ENCODE measurements around the gene MAP3K8. TPM values are rescaled to one million over a fixed set of nuclear protein-coding genes. Genes with fewer than 3 reads are reported as not detected.

Gene MAP3K8
- total RNA-seq, 1 donor from 2014 or later = 10.4 TPM

- DNase-seq (ENCODE audit: low read depth) = no peak
- H3K36me3 ChIP-seq (ENCODE audit: control insufficient read depth, insufficient read depth, low read length) = no peaks in the 10 kb centered on the region
- H3K4me3 ChIP-seq (ENCODE audit: low read depth, low read length) = no peak overlapping the region
- peaks cover 2% of the 10 kb centered on the region for H3K27me3 ChIP-seq (ENCODE audit: control insufficient read depth, insufficient read depth, low read length)
- no peak for TF ChIP-seq CTCF (IDR thresholded peaks at IDR 0.05; ENCODE audit: insufficient read depth, low read length, poor library complexity, severe bottlenecking)
Observed at GRCh38 chr10:30491204-30491915, 57.4 kb downstream of the MAP3K8 start.

GRCh38 chr10:30491916-30492515 is 58.0 kb downstream of the MAP3K8 start:
- no peak for DNase-seq (ENCODE audit: low read depth)
- no peak overlapping the region for H3K4me3 ChIP-seq (ENCODE audit: low read depth, low read length)
- no peak for TF ChIP-seq CTCF (IDR thresholded peaks at IDR 0.05; ENCODE audit: insufficient read depth, low read length, poor library complexity, severe bottlenecking)
- H3K27me3 ChIP-seq (ENCODE audit: control insufficient read depth, insufficient read depth, low read length) = peaks cover 2% of the 10 kb centered on the region
- no peaks in the 10 kb centered on the region for H3K36me3 ChIP-seq (ENCODE audit: control insufficient read depth, insufficient read depth, low read length)

GRCh38 chr10:30493609-30494530 is 59.9 kb downstream of the MAP3K8 start:
- H3K27me3 ChIP-seq (ENCODE audit: control insufficient read depth, insufficient read depth, low read length) = peaks cover 2% of the 10 kb centered on the region
- no peaks in the 10 kb centered on the region for H3K36me3 ChIP-seq (ENCODE audit: control insufficient read depth, insufficient read depth, low read length)
- no peak overlapping the region for H3K4me3 ChIP-seq (ENCODE audit: low read depth, low read length)
- DNase-seq (ENCODE audit: low read depth) = no peak
- TF ChIP-seq CTCF (IDR thresholded peaks at IDR 0.05; ENCODE audit: insufficient read depth, low read length, poor library complexity, severe bottlenecking) = no peak

GRCh38 chr10:30494558-30494957 is 60.6 kb downstream of the MAP3K8 start:
- H3K36me3 ChIP-seq (ENCODE audit: control insufficient read depth, insufficient read depth, low read length) = no peaks in the 10 kb centered on the region
- DNase-seq (ENCODE audit: low read depth) = no peak
- no peaks in the 10 kb centered on the region for H3K27me3 ChIP-seq (ENCODE audit: control insufficient read depth, insufficient read depth, low read length)
- H3K4me3 ChIP-seq (ENCODE audit: low read depth, low read length) = no peak overlapping the region
- no peak for TF ChIP-seq CTCF (IDR thresholded peaks at IDR 0.05; ENCODE audit: insufficient read depth, low read length, poor library complexity, severe bottlenecking)

GRCh38 chr10:30495687-30496086 is 61.7 kb downstream of the MAP3K8 start:
- H3K36me3 ChIP-seq (ENCODE audit: control insufficient read depth, insufficient read depth, low read length) = no peaks in the 10 kb centered on the region
- no peak for TF ChIP-seq CTCF (IDR thresholded peaks at IDR 0.05; ENCODE audit: insufficient read depth, low read length, poor library complexity, severe bottlenecking)
- H3K27me3 ChIP-seq (ENCODE audit: control insufficient read depth, insufficient read depth, low read length) = no peaks in the 10 kb centered on the region
- H3K4me3 ChIP-seq (ENCODE audit: low read depth, low read length) = no peak overlapping the region
- DNase-seq (ENCODE audit: low read depth) = no peak
